Colonic mucosa (tissue), 4 donors: ENCODE measurements around the gene SENP2. TPM values are rescaled to one million over a fixed set of nuclear protein-coding genes. Genes with fewer than 3 reads are reported as not detected.

Experiments used
- DNase-seq: peaks from one replicate; pipeline ENCODE4 v3.0.0-alpha.2; 2020
- H3K27ac ChIP-seq: fragments of 200-600 bp; one replicate; pipeline ENCODE4 v1.8.0; 2021
- H3K27me3 ChIP-seq: fragments of 200-600 bp; one replicate; pipeline ENCODE4 v1.8.0; 2021
- H3K36me3 ChIP-seq: fragments of 200-600 bp; one replicate; pipeline ENCODE4 v1.8.0; 2021
- H3K4me1 ChIP-seq: fragments of 200-600 bp; one replicate; pipeline ENCODE4 v1.8.0; 2021; ENCODE audit warnings: mild to moderate bottlenecking
- H3K4me3 ChIP-seq: fragments of 200-600 bp; one replicate; pipeline ENCODE4 v1.8.0; 2021
- H3K9ac ChIP-seq, 2 donors: one replicate each; pipeline ENCODE4 v1.7.0; 2013; ENCODE audit warnings: control low read depth in 2 of 2, low read depth in 2 of 2, low read length in 2 of 2
- H3K9me3 ChIP-seq: fragments of 200-600 bp; one replicate; pipeline ENCODE4 v1.8.0; 2021
- CTCF ChIP-seq: fragments of 200-600 bp; IDR thresholded peaks from one replicate; pipeline ENCODE4 v1.8.0; 2022; ENCODE audit warnings: antibody characterized with exemption, mild to moderate bottlenecking
- intact Hi-C: fragments of 100-400 bp; cut with DNase I; formaldehyde crosslinking; loops from one replicate; pipeline ENCODE4 v1.14.1; 2022
- total RNA-seq, 2 donors: library from RNA; stranded (reverse); fragmentation: NEBNext Ultra II Directional in 1 of 2; extraction: Animal tissue kit (Norgen Biotek cat#: 25700) in 1 of 2; gene quantifications; one replicate each; pipeline ENCODE4 v1.2.1, GENCODE V29; 2021
- donor health status: healthy.
- donor health status: DM: no; HTN: no; CAD: no.
- donor health status: DM: no; HTN: no; CAD: no.

The SENP2 gene
- total RNA-seq, 2 donors from 2014 or later, result 28.6 to 30.3 TPM

- Histone ChIP-seq H3K36me3 (no peaks in the 10 kb centered on the region), H3K27ac (peak overlapping the region; percentile 92), H3K4me1 (peaks cover 13% of the 10 kb centered on the region), H3K9me3 (no peaks in the 10 kb centered on the region), H3K9ac (peak overlapping the region; percentile 64 to 97), H3K27me3 (no peaks in the 10 kb centered on the region), H3K4me3 (peak overlapping the region; percentile 96)
- no peak for TF ChIP-seq CTCF
- intact Hi-C loops, result no loop called here
- DNase-seq, result peak; percentile 28
These were observed 607 bp upstream of the SENP2 start for GRCh38 chr3:185585518-185585858.

GRCh38 chr3:185586686-185587039, 568 bp downstream of the SENP2 start:
- Histone ChIP-seq H3K4me3 (peak overlapping the region; percentile 96), H3K9me3 (no peaks in the 10 kb centered on the region), H3K9ac (peak overlapping the region; percentile 72 to 97), H3K36me3 (no peaks in the 10 kb centered on the region), H3K27ac (peak overlapping the region; percentile 92), H3K27me3 (no peaks in the 10 kb centered on the region), H3K4me1 (peaks cover 13% of the 10 kb centered on the region)
- intact Hi-C loops, result no loop called here
- no peak for DNase-seq
- no peak for TF ChIP-seq CTCF

GRCh38 chr3:185594073-185594472, 8.0 kb downstream of the SENP2 start:
- no peaks in the 10 kb centered on the region for H3K27me3 ChIP-seq
- no peaks in the 10 kb centered on the region for H3K36me3 ChIP-seq
- no peak overlapping the region for H3K27ac ChIP-seq
- no peak overlapping the region for H3K4me3 ChIP-seq
- H3K4me1 ChIP-seq, result no peaks in the 10 kb centered on the region
- TF ChIP-seq CTCF, result no peak
- intact Hi-C loops, result no loop called here
- H3K9ac ChIP-seq, result no peak overlapping the region
- DNase-seq, result no peak
- H3K9me3 ChIP-seq, result no peaks in the 10 kb centered on the region

GRCh38 chr3:185595526-185595925, 9.4 kb downstream of the SENP2 start:
- no peak overlapping the region for H3K4me3 ChIP-seq
- H3K4me1 ChIP-seq, result no peaks in the 10 kb centered on the region
- TF ChIP-seq CTCF, result no peak
- intact Hi-C loops, result no loop called here
- no peak overlapping the region for H3K9ac ChIP-seq
- H3K27ac ChIP-seq, result no peak overlapping the region
- no peaks in the 10 kb centered on the region for H3K27me3 ChIP-seq
- DNase-seq, result no peak
- H3K36me3 ChIP-seq, result no peaks in the 10 kb centered on the region
- H3K9me3 ChIP-seq, result no peaks in the 10 kb centered on the region

- no peak for DNase-seq
- intact Hi-C loops, result no loop called here
- Histone ChIP-seq H3K27ac (no peak overlapping the region), H3K9ac (no peak overlapping the region), H3K4me3 (no peak overlapping the region), H3K9me3 (no peaks in the 10 kb centered on the region), H3K36me3 (no peaks in the 10 kb centered on the region), H3K4me1 (no peaks in the 10 kb centered on the region), H3K27me3 (no peaks in the 10 kb centered on the region)
- TF ChIP-seq CTCF, result no peak
These were observed 19.5 kb downstream of the SENP2 start for GRCh38 chr3:185605566-185605965.

GRCh38 chr3:185606196-185606595, 20.1 kb downstream of the SENP2 start:
- no peak for DNase-seq
- H3K27me3 ChIP-seq, result no peaks in the 10 kb centered on the region
- no peak for TF ChIP-seq CTCF
- H3K27ac ChIP-seq, result no peak overlapping the region
- intact Hi-C loops, result no loop called here
- H3K4me3 ChIP-seq, result no peak overlapping the region
- H3K4me1 ChIP-seq, result no peaks in the 10 kb centered on the region
- no peak overlapping the region for H3K9ac ChIP-seq
- peaks cover 2% of the 10 kb centered on the region for H3K36me3 ChIP-seq
- H3K9me3 ChIP-seq, result no peaks in the 10 kb centered on the region
